GM12864 (cell line): ENCODE data around the gene LYRM9.

Experiments used
- DNase-seq: peaks from one replicate; pipeline ENCODE4 v3.0.0-alpha.2; 2011; ENCODE audit warnings: low read depth
- H3K4me3 ChIP-seq: 2 replicates; pipeline ENCODE4 v1.5.1; 2011; ENCODE audit warnings: mild to moderate bottlenecking, low read depth, low read length, control low read depth
- CTCF ChIP-seq: IDR thresholded peaks from 2 replicates; pipeline ENCODE4 v1.5.1; 2011; ENCODE audit warnings: low read depth, mild to moderate bottlenecking, moderate library complexity, low read length, control low read depth, inconsistent platforms; ENCODE audit errors: missing control alignments

Gene LYRM9

DNA sequence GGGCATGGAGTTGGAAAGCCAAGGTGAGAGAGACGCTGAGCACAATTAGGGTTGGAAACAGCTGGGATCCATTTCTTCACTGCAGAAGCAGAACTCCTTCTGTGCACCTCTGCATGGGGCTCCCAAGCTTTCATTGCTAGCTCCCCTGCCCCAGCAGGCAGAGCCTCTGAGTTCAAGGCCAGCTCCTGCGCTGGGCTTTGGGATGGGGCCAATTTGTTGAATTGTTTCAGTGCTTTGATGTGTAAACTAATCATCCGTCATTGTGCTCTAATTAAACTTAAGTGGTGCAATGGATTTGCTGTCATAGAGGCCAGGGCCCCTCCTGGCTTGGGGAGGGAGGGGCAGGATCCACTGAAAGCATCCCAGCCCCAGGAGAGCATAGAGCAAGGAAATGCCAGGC, 13.5 kb upstream of the LYRM9 start:
- no peak for DNase-seq
- no peak overlapping the region for H3K4me3 ChIP-seq
- TF ChIP-seq CTCF, result no peak

- TF ChIP-seq CTCF, result no peak
- DNase-seq, result no peak
- no peak overlapping the region for H3K4me3 ChIP-seq
Observed at GRCh38 chr17:27906226-27906580, 13.0 kb upstream of the LYRM9 start.

GRCh38 chr17:27905447-27906225, 12.5 kb upstream of the LYRM9 start:
- no peak for DNase-seq
- no peak for TF ChIP-seq CTCF
- no peak overlapping the region for H3K4me3 ChIP-seq

DNA sequence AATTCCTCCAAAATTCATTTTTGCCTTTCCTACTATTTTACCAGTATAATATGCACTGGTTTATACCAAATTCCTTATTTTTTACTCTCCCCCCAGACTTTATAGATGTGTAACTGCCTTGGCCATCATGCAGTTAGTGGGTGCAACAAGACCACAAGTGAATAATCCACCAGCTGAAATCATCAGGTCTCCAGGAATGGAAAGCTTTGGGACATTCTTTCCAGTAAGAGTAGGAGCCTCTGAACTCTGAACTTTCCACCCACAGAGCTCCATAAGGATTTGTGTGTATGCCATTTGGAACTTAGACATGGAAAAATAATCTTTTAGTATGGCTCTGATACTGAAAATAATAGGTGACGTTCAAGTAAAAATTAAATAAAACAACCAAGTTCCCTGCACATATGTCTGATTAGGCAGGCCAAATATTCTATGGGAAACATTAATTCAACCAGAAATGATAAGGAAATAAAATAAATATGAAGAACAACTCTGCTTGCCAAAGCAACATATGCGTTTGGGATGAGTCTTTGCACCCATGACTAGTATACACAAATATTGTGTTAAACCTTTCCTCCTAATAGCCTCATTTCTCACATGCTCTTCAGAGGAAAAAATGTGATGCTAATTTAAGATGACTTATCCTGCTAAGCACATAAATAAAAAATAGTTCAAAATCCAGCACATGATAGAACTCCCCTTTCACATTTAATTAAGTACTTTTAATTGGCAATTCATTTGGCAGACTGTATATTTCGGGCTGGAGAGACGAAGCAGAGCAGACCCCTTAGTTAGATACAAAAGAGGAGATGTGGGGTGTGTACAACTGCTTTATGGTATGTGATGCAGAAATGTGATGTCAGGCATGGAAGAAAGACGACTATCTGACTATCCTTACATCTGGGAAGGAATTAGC, 11.6 kb upstream of the LYRM9 start:
- no peak overlapping the region for H3K4me3 ChIP-seq
- DNase-seq, result no peak
- no peak for TF ChIP-seq CTCF

GRCh38 chr17:27904114-27904513, 10.9 kb upstream of the LYRM9 start:
- no peak overlapping the region for H3K4me3 ChIP-seq
- TF ChIP-seq CTCF, result no peak
- no peak for DNase-seq

- H3K4me3 ChIP-seq, result no peak overlapping the region
- DNase-seq, result no peak
- TF ChIP-seq CTCF, result no peak
Observed at GRCh38 chr17:27899525-27899924, 6.4 kb upstream of the LYRM9 start.
